Right lobe of liver (tissue), 6 donors: ENCODE data around the gene ANKRD63. TPM values are rescaled to one million over a fixed set of nuclear protein-coding genes. Genes with fewer than 3 reads are reported as not detected.

Experiments used
- ATAC-seq, 4 donors: fragments of 200-7000 bp; cut with Tn5 transposase; one replicate each; pipeline ENCODE4 v1.9.1; 2020; ENCODE audit warnings: mild to moderate bottlenecking in 4 of 4, moderate library complexity in 4 of 4
- DNase-seq, 3 donors: peaks; one replicate each; pipeline ENCODE4 v3.0.0-alpha.2; 2020
- H3K27ac ChIP-seq, 3 donors: fragments of 200-600 bp; one replicate each; pipeline ENCODE4 v1.8.0; 2022
- H3K27me3 ChIP-seq, 2 donors: fragments of 200-600 bp; one replicate each; pipeline ENCODE4 v1.8.0; 2022
- H3K36me3 ChIP-seq, 4 donors: fragments of 200-600 bp; sonication (generic) in 1 of 4; one replicate each; pipeline versions ENCODE4 v1.5.1 to v1.8.0; 2017 to 2022; ENCODE audit warnings: control low read depth in 1 of 4
- H3K4me1 ChIP-seq, 4 donors: fragments of 200-600 bp; sonication (generic) in 1 of 4; one replicate each; pipeline versions ENCODE4 v1.5.1 to v1.8.0; 2017 to 2022; ENCODE audit warnings: control low read depth in 1 of 4
- H3K4me3 ChIP-seq, 3 donors: fragments of 200-600 bp; one replicate each; pipeline ENCODE4 v1.8.0; 2022
- H3K9me3 ChIP-seq, 4 donors: fragments of 200-600 bp; sonication (generic) in 1 of 4; one replicate each; pipeline versions ENCODE4 v1.5.1 to v1.8.0; 2017 to 2022; ENCODE audit warnings: control low read depth in 1 of 4
- POLR2A ChIP-seq: fragments of 450-650 bp; IDR thresholded peaks from one replicate; pipeline ENCODE4 v1.6.1; 2017; ENCODE audit warnings: antibody characterized with exemption, mild to moderate bottlenecking
- WGBS: methylation state at CpG from one replicate; pipeline ENCODE4 v1.1.6; 2018; ENCODE audit warnings: low coverage, low lambda C conversion rate; ENCODE audit not compliant: insufficient coverage; ENCODE audit errors: missing lambda C conversion rate; 5-methylcytosine and 5-hydroxymethylcytosine counted together
- intact Hi-C, 2 donors: fragments of 100-400 bp; cut with DNase I; formaldehyde crosslinking; loops; one replicate each; pipeline versions ENCODE4 v1.11.2 to v1.14.1; 2022
- long read RNA-seq: library from polyadenylated mRNA; unstranded; transcript quantifications from one replicate; pipeline ENCODE4 v2.0.0, GENCODE V29; 2019
- total RNA-seq, 6 experiments: library from RNA; depleted of rRNA in 2 of 6; stranded (reverse); fragments of >200 nt in 2 of 6; fragmentation: NEBNext Ultra II Directional in 3 of 6; extraction: Animal tissue kit (Norgen Biotek cat#: 25700) in 3 of 6; gene quantifications; one replicate each; pipeline versions ENCODE4 v1.1.0 to v1.2.4, GENCODE V29; 2016 to 2023
- TF ChIP-seq, protein P1 (sequence below), 4 donors: fragments of 200-600 bp in 3 of 4; fragments of 450-650 bp in 1 of 4; IDR thresholded peaks; one replicate each; pipeline versions ENCODE4 v1.5.1 to v1.8.0; 2016 to 2022; ENCODE audit warnings: antibody characterized with exemption in 4 of 4, mild to moderate bottlenecking in 2 of 4
- donor health status: DM: no; HTN: yes; CAD: no.
- donor health status: DM: no; HTN: no; CAD: no.
- donor health status: DM: no; HTN: no; CAD: no.
- donor health status: DM: no; HTN: yes; CAD: no.
- donor health status: DM: no; HTN: yes; CAD: no.

ANKRD63 gene, protein sequence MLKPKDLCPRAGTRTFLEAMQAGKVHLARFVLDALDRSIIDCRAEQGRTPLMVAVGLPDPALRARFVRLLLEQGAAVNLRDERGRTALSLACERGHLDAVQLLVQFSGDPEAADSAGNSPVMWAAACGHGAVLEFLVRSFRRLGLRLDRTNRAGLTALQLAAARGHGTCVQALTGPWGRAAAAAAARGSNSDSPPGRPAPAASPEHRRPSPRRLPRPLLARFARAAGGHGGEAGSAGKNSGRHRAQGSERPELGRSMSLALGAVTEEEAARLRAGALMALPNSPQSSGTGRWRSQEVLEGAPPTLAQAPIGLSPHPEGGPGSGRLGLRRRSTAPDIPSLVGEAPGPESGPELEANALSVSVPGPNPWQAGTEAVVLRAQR
- total RNA-seq: under 1 TPM in 1 of 6 experiments, not detected in 5; 0.24 TPM
- long read RNA-seq: 0 reads

GRCh38 chr15:40282869-40283614 is at the start of gene ANKRD63:
TSS of gene ANKRD63 (minus strand) at chr15:40283064. CDS start at chr15:40282586, 478 bp downstream.
- peaks cover 0 to 27% of the 10 kb centered on the region in 2 donors for H3K27me3 ChIP-seq
- H3K36me3 ChIP-seq: no peaks in the 10 kb centered on the region
- H3K4me1 ChIP-seq: peaks cover 0 to 17% (median 0%) of the 10 kb centered on the region in 4 donors
- 7% methylated on average over 19 of the region's 76 CpGs for WGBS
- DNase-seq (no peak), ATAC-seq (peak in 2 of 4 donors; percentile 8)
- H3K9me3 ChIP-seq: no peaks in the 10 kb centered on the region
- TF ChIP-seq, protein P1, sequence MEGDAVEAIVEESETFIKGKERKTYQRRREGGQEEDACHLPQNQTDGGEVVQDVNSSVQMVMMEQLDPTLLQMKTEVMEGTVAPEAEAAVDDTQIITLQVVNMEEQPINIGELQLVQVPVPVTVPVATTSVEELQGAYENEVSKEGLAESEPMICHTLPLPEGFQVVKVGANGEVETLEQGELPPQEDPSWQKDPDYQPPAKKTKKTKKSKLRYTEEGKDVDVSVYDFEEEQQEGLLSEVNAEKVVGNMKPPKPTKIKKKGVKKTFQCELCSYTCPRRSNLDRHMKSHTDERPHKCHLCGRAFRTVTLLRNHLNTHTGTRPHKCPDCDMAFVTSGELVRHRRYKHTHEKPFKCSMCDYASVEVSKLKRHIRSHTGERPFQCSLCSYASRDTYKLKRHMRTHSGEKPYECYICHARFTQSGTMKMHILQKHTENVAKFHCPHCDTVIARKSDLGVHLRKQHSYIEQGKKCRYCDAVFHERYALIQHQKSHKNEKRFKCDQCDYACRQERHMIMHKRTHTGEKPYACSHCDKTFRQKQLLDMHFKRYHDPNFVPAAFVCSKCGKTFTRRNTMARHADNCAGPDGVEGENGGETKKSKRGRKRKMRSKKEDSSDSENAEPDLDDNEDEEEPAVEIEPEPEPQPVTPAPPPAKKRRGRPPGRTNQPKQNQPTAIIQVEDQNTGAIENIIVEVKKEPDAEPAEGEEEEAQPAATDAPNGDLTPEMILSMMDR (IDR thresholded peaks at IDR 0.05): no peak
- TF ChIP-seq POLR2A: no peak
- intact Hi-C loops: no loop called here
- H3K4me3 ChIP-seq: peak within 1 kb of the TSS; percentile 22 to 51 (median 40)
- no peak within 1 kb of the TSS for H3K27ac ChIP-seq

DNA sequence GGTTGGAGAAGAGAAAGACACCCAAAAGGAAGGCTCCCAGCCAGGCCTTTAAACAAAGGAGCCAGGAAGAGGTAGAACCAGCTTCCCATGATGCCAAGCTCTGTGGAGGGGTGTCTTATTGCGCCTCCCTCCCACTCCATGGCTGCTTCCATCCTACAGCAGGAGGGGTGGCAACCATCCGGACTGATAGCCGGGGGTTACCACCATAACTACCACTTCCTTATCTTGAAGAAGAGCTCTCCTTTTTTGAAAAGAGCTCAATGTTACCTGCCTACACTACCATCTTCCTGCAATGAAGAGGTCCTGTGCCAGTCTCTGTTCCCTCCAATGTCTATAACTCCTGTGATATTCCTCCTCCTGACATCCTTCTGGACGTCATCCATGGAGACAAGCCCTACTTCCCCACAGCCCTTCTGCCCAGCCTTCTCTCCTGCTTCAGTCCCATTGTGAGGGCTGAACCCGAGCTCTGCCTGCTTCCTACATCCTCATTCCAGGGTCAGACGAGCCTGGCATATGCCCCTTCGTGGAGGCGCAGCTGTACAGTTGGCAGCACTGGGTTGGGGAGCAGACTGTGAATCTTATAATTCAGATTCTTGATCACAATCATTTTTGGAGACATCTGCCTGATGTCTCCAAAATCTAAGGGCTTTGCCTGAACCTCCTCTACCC is 49.4 kb upstream of the ANKRD63 start:
- no peak for ATAC-seq
- Histone ChIP-seq H3K4me1 (peaks cover 0 to 5% (median 0%) of the 10 kb centered on the region in 4 donors), H3K9me3 (no peaks in the 10 kb centered on the region), H3K36me3 (no peaks in the 10 kb centered on the region), H3K27me3 (no peaks in the 10 kb centered on the region), H3K4me3 (no peak overlapping the region), H3K27ac (no peak overlapping the region)
- TF ChIP-seq, protein P1 (IDR thresholded peaks at IDR 0.05): no peak
- TF ChIP-seq POLR2A: no peak
- intact Hi-C loops: no loop called here
- 40% methylated on average over 3 of the region's 8 CpGs for WGBS
- no peak for DNase-seq

- ATAC-seq (no peak), DNase-seq (no peak)
- TF ChIP-seq, protein P1 (IDR thresholded peaks at IDR 0.05): no peak
- no peak for TF ChIP-seq POLR2A
- intact Hi-C loops: no loop called here
- H3K4me3 ChIP-seq: no peak overlapping the region
- no peaks in the 10 kb centered on the region for H3K36me3 ChIP-seq
- no peak overlapping the region for H3K27ac ChIP-seq
- H3K27me3 ChIP-seq: no peaks in the 10 kb centered on the region
- WGBS: 86% methylated on average over 5 of the region's 7 CpGs
- H3K9me3 ChIP-seq: no peaks in the 10 kb centered on the region
- H3K4me1 ChIP-seq: peaks cover 0 to 5% (median 0%) of the 10 kb centered on the region in 4 donors
Measured at GRCh38 chr15:40331637-40332036, 48.8 kb upstream of the ANKRD63 start.

DNA sequence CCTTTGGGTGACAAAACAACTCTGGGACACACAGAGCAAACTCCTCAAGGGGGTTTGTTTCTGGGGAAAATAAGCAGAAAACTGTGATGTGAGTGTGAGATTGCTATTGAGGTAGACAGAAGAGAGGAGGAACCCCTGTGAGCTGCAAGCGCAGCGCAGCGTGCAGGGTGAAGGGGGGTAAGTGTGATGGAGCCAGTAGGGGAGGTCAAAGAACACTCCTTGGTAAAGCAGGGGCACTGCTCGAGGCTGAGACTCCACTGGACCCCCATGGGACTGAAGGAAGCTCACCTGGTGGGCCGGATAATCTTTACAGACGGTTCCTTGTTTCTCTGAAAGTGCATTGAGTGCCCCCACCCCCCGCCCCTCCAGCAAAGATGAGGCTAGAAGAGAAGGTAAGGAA is 48.2 kb upstream of the ANKRD63 start:
- ATAC-seq (no peak), DNase-seq (no peak)
- Histone ChIP-seq H3K27ac (no peak overlapping the region), H3K4me1 (peaks cover 0 to 5% (median 0%) of the 10 kb centered on the region in 4 donors), H3K9me3 (no peaks in the 10 kb centered on the region), H3K4me3 (no peak overlapping the region), H3K36me3 (no peaks in the 10 kb centered on the region), H3K27me3 (no peaks in the 10 kb centered on the region)
- TF ChIP-seq, protein P1 (IDR thresholded peaks at IDR 0.05): no peak
- no peak for TF ChIP-seq POLR2A
- intact Hi-C loops: no loop called here
- WGBS: 82% methylated on average over 7 of the region's 7 CpGs
